ENCODE measurements around the gene DDOST.
A peak's percentile ranks its signal among the peaks of the same experiment; 100 is the strongest.

The DDOST gene

GRCh38 chr1:20660847-20661206, 342 bp downstream of the DDOST start:
- no peak for TF ChIP-seq Cebpa-rat (IDR thresholded peaks at IDR 0.05)
- H3K27ac ChIP-seq = peak overlapping the region; percentile 67 to 87 (median 81)
- peaks cover 39 to 43% (median 41%) of the 10 kb centered on the region in 11 experiments for H3K36me3 ChIP-seq
- peaks cover 27 to 41% (median 32%) of the 10 kb centered on the region in 10 experiments for H3K4me1 ChIP-seq
- H3K4me2 ChIP-seq = peak overlapping the region; percentile 85 to 99 (median 91)
- peaks cover 30 to 52% (median 41%) of the 10 kb centered on the region in 11 experiments; a peak in 21 of 22 replicates for H4K20me1 ChIP-seq
- H3K4me3 ChIP-seq = peak overlapping the region; percentile 87 to 98 (median 92)
- no peaks in the 10 kb centered on the region for H3K27me3 ChIP-seq
- no peaks in the 10 kb centered on the region for H3K9me3 ChIP-seq (replicated peaks in 1 of 11)
- H3K9ac ChIP-seq = peak overlapping the region; percentile 83 to 91 (median 86)

GRCh38 chr1:20660363-20660762, 806 bp downstream of the DDOST start:
- H3K9me3 ChIP-seq (replicated peaks in 1 of 11) = no peaks in the 10 kb centered on the region
- no peak for TF ChIP-seq Cebpa-rat (IDR thresholded peaks at IDR 0.05)
- H3K36me3 ChIP-seq = peaks cover 44 to 48% (median 46%) of the 10 kb centered on the region in 11 experiments
- no peaks in the 10 kb centered on the region for H3K27me3 ChIP-seq
- peak overlapping the region; percentile 87 to 98 (median 92) for H3K4me3 ChIP-seq
- H3K4me2 ChIP-seq = peak overlapping the region; percentile 85 to 99 (median 91)
- peak overlapping the region; percentile 83 to 91 (median 86) for H3K9ac ChIP-seq
- H3K27ac ChIP-seq = peak overlapping the region; percentile 67 to 87 (median 81)
- H3K4me1 ChIP-seq = peaks cover 23 to 36% (median 27%) of the 10 kb centered on the region in 10 experiments
- H4K20me1 ChIP-seq = peaks cover 35 to 56% (median 46%) of the 10 kb centered on the region in 11 experiments; a peak in 21 of 22 replicates

- Histone ChIP-seq H3K36me3 (peaks cover 64 to 68% (median 66%) of the 10 kb centered on the region in 11 experiments), H3K4me2 (peak overlapping the region in 1 of 11 experiments; percentile 91; a peak in 2 of 22 replicates), H3K4me3 (no peak overlapping the region), H4K20me1 (peaks cover 49 to 76% (median 65%) of the 10 kb centered on the region in 11 experiments; a peak in 21 of 22 replicates), H3K9me3 (replicated peaks in 1 of 11) (no peaks in the 10 kb centered on the region), H3K9ac (peak overlapping the region in 7 of 11 experiments; percentile 3 to 87 (median 85); a peak in 4 of 22 replicates), H3K4me1 (peaks cover 21 to 34% (median 26%) of the 10 kb centered on the region in 10 experiments), H3K27ac (no peak overlapping the region), H3K27me3 (no peaks in the 10 kb centered on the region)
- no peak for TF ChIP-seq Cebpa-rat (IDR thresholded peaks at IDR 0.05)
Observed at GRCh38 chr1:20658166-20658915, 2.8 kb downstream of the DDOST start.

GRCh38 chr1:20657024-20657423, 4.1 kb downstream of the DDOST start:
- Histone ChIP-seq H3K4me1 (peaks cover 16 to 27% (median 20%) of the 10 kb centered on the region in 10 experiments), H3K36me3 (peaks cover 77 to 81% (median 80%) of the 10 kb centered on the region in 11 experiments), H4K20me1 (peaks cover 52 to 89% (median 77%) of the 10 kb centered on the region in 11 experiments; a peak in 21 of 22 replicates), H3K9me3 (replicated peaks in 1 of 11) (no peaks in the 10 kb centered on the region), H3K27ac (no peak overlapping the region), H3K4me2 (no peak overlapping the region), H3K9ac (peak overlapping the region in 4 of 11 experiments; percentile 10 to 38 (median 15); a peak in 1 of 22 replicates), H3K4me3 (no peak overlapping the region), H3K27me3 (no peaks in the 10 kb centered on the region)
- no peak for TF ChIP-seq Cebpa-rat (IDR thresholded peaks at IDR 0.05)

- no peak overlapping the region for H3K4me2 ChIP-seq
- peaks cover 98 to 100% (median 100%) of the 10 kb centered on the region in 11 experiments for H3K36me3 ChIP-seq
- H4K20me1 ChIP-seq = peaks cover 39 to 93% (median 72%) of the 10 kb centered on the region in 11 experiments; a peak in 21 of 22 replicates
- peaks cover 2 to 13% (median 4%) of the 10 kb centered on the region in 10 experiments; a peak in 17 of 20 replicates for H3K4me1 ChIP-seq
- no peak overlapping the region for H3K27ac ChIP-seq
- no peak for TF ChIP-seq Cebpa-rat (IDR thresholded peaks at IDR 0.05)
- no peak overlapping the region for H3K4me3 ChIP-seq
- no peaks in the 10 kb centered on the region for H3K9me3 ChIP-seq (replicated peaks in 1 of 11)
- H3K27me3 ChIP-seq = no peaks in the 10 kb centered on the region
- no peak overlapping the region for H3K9ac ChIP-seq
Observed at GRCh38 chr1:20654104-20654690, 7.0 kb downstream of the DDOST start.

GRCh38 chr1:20652300-20652699, 8.9 kb downstream of the DDOST start:
- Histone ChIP-seq H4K20me1 (peaks cover 24 to 87% (median 53%) of the 10 kb centered on the region in 11 experiments; a peak in 21 of 22 replicates), H3K4me3 (no peak overlapping the region), H3K27ac (no peak overlapping the region), H3K9ac (no peak overlapping the region), H3K9me3 (replicated peaks in 1 of 11) (no peaks in the 10 kb centered on the region), H3K27me3 (no peaks in the 10 kb centered on the region), H3K4me1 (no peaks in the 10 kb centered on the region), H3K36me3 (peaks cover 90 to 100% (median 97%) of the 10 kb centered on the region in 11 experiments), H3K4me2 (no peak overlapping the region)
- no peak for TF ChIP-seq Cebpa-rat (IDR thresholded peaks at IDR 0.05)

GRCh38 chr1:20648946-20649345, 12.2 kb downstream of the DDOST start:
- no peak overlapping the region for H3K27ac ChIP-seq
- H3K9ac ChIP-seq = no peak overlapping the region
- no peak overlapping the region for H3K4me2 ChIP-seq
- no peaks in the 10 kb centered on the region for H3K4me1 ChIP-seq
- no peak for TF ChIP-seq Cebpa-rat (IDR thresholded peaks at IDR 0.05)
- H3K36me3 ChIP-seq = peaks cover 56 to 90% (median 70%) of the 10 kb centered on the region in 11 experiments
- no peak overlapping the region for H3K4me3 ChIP-seq
- H3K9me3 ChIP-seq (replicated peaks in 1 of 11) = no peaks in the 10 kb centered on the region
- H3K27me3 ChIP-seq = no peaks in the 10 kb centered on the region
- H4K20me1 ChIP-seq = peaks cover 7 to 54% (median 22%) of the 10 kb centered on the region in 11 experiments; a peak in 20 of 22 replicates

- no peak for TF ChIP-seq Cebpa-rat (IDR thresholded peaks at IDR 0.05)
- Histone ChIP-seq H3K4me3 (no peak overlapping the region), H3K9ac (no peak overlapping the region), H3K27ac (no peak overlapping the region), H3K9me3 (replicated peaks in 1 of 11) (no peaks in the 10 kb centered on the region), H3K4me2 (no peak overlapping the region), H4K20me1 (peaks cover 4 to 49% (median 17%) of the 10 kb centered on the region in 11 experiments; a peak in 19 of 22 replicates), H3K27me3 (no peaks in the 10 kb centered on the region), H3K36me3 (peaks cover 51 to 88% (median 65%) of the 10 kb centered on the region in 11 experiments), H3K4me1 (no peaks in the 10 kb centered on the region)
Observed at GRCh38 chr1:20648438-20648837, 12.7 kb downstream of the DDOST start.

GRCh38 chr1:20645414-20645813, 15.8 kb downstream of the DDOST start:
- no peak for TF ChIP-seq Cebpa-rat (IDR thresholded peaks at IDR 0.05)
- Histone ChIP-seq H3K9ac (no peak overlapping the region), H3K36me3 (peaks cover 21 to 86% (median 35%) of the 10 kb centered on the region in 11 experiments)

More at GRCh38 chr1:20645414-20645813, 15.8 kb downstream of the DDOST start:
- H3K27ac ChIP-seq = no peak overlapping the region
- peaks cover 0 to 34% (median 8%) of the 10 kb centered on the region in 11 experiments; a peak in 11 of 22 replicates for H4K20me1 ChIP-seq
- no peak overlapping the region for H3K4me2 ChIP-seq
- H3K27me3 ChIP-seq = no peaks in the 10 kb centered on the region
- H3K4me1 ChIP-seq = no peaks in the 10 kb centered on the region
- H3K9me3 ChIP-seq (replicated peaks in 1 of 11) = no peaks in the 10 kb centered on the region
- no peak overlapping the region for H3K4me3 ChIP-seq
